ENCODE data around the gene APBB2. TPM values are rescaled to one million over a fixed set of nuclear protein-coding genes. Genes with fewer than 3 reads are reported as not detected.
A peak's percentile ranks its signal among the peaks of the same experiment; 100 is the strongest.

APBB2 gene
- total and polyA plus RNA-seq, 2 donors = 20.6 to 67.8 TPM

GRCh38 chr4:41125558-41126311, 88.6 kb downstream of the APBB2 start:
- Histone ChIP-seq H3K27ac (ENCODE audit: low read depth) (no peak overlapping the region), H3K4me1 (ENCODE audit: insufficient read depth) (peaks cover 2% of the 10 kb centered on the region), H3K4me3 (ENCODE audit: low read depth, low read length) (no peak overlapping the region), H3K36me3 (ENCODE audit: insufficient read depth) (no peaks in the 10 kb centered on the region)
- 74% methylated on average over 7 of the region's 7 CpGs for whole genome bisulfite sequencing
- DNase-seq (ENCODE audit: extremely low spot score) = no peak

- WGBS = 90% methylated on average over 3 of the region's 3 CpGs
- DNase-seq (ENCODE audit: extremely low spot score) = no peak
- H3K4me3 ChIP-seq (ENCODE audit: low read depth, low read length) = no peak overlapping the region
- H3K27ac ChIP-seq (ENCODE audit: low read depth) = no peak overlapping the region
- no peaks in the 10 kb centered on the region for H3K36me3 ChIP-seq (ENCODE audit: insufficient read depth)
- H3K4me1 ChIP-seq (ENCODE audit: insufficient read depth) = peaks cover 2% of the 10 kb centered on the region
These were observed 89.3 kb downstream of the APBB2 start for GRCh38 chr4:41124916-41125548.

GRCh38 chr4:41122775-41123174, 91.6 kb downstream of the APBB2 start:
- H3K36me3 ChIP-seq (ENCODE audit: insufficient read depth) = no peaks in the 10 kb centered on the region
- DNase-seq (ENCODE audit: extremely low spot score) = no peak
- 97% methylated on average over 7 of the region's 7 CpGs for WGBS
- H3K4me1 ChIP-seq (ENCODE audit: insufficient read depth) = peaks cover 2% of the 10 kb centered on the region
- no peak overlapping the region for H3K27ac ChIP-seq (ENCODE audit: low read depth)
- no peak overlapping the region for H3K4me3 ChIP-seq (ENCODE audit: low read depth, low read length)

GRCh38 chr4:41122309-41122708, 92.0 kb downstream of the APBB2 start:
- DNase-seq (ENCODE audit: extremely low spot score) = no peak
- no peak overlapping the region for H3K27ac ChIP-seq (ENCODE audit: low read depth)
- no peak overlapping the region for H3K4me3 ChIP-seq (ENCODE audit: low read depth, low read length)
- peaks cover 2% of the 10 kb centered on the region for H3K4me1 ChIP-seq (ENCODE audit: insufficient read depth)
- no peaks in the 10 kb centered on the region for H3K36me3 ChIP-seq (ENCODE audit: insufficient read depth)

GRCh38 chr4:41121906-41122305, 92.4 kb downstream of the APBB2 start:
- Histone ChIP-seq H3K27ac (ENCODE audit: low read depth) (no peak overlapping the region), H3K36me3 (ENCODE audit: insufficient read depth) (no peaks in the 10 kb centered on the region), H3K4me3 (ENCODE audit: low read depth, low read length) (no peak overlapping the region), H3K4me1 (ENCODE audit: insufficient read depth) (peaks cover 2% of the 10 kb centered on the region)
- WGBS = 100% methylated on average over 2 of the region's 2 CpGs
- DNase-seq (ENCODE audit: extremely low spot score) = no peak

GRCh38 chr4:41120297-41121217, 93.8 kb downstream of the APBB2 start:
- peaks cover 2% of the 10 kb centered on the region for H3K4me1 ChIP-seq (ENCODE audit: insufficient read depth)
- WGBS = 22% methylated on average over 12 of the region's 12 CpGs
- peak overlapping the region; percentile 16 for H3K27ac ChIP-seq (ENCODE audit: low read depth)
- no peaks in the 10 kb centered on the region for H3K36me3 ChIP-seq (ENCODE audit: insufficient read depth)
- no peak overlapping the region for H3K4me3 ChIP-seq (ENCODE audit: low read depth, low read length)
- DNase-seq (ENCODE audit: extremely low spot score) = no peak

- Histone ChIP-seq H3K27ac (ENCODE audit: low read depth) (peak overlapping the region; percentile 16), H3K4me3 (ENCODE audit: low read depth, low read length) (no peak overlapping the region), H3K36me3 (ENCODE audit: insufficient read depth) (no peaks in the 10 kb centered on the region), H3K4me1 (ENCODE audit: insufficient read depth) (peaks cover 2% of the 10 kb centered on the region)
- WGBS = 32% methylated on average over 5 of the region's 5 CpGs
- DNase-seq (ENCODE audit: extremely low spot score) = no peak
These were observed 94.5 kb downstream of the APBB2 start for GRCh38 chr4:41119867-41120295.

GRCh38 chr4:41111791-41112190, 102.6 kb downstream of the APBB2 start:
- Histone ChIP-seq H3K36me3 (ENCODE audit: insufficient read depth) (no peaks in the 10 kb centered on the region), H3K4me1 (ENCODE audit: insufficient read depth) (no peaks in the 10 kb centered on the region), H3K27ac (ENCODE audit: low read depth) (no peak overlapping the region), H3K4me3 (ENCODE audit: low read depth, low read length) (no peak overlapping the region)
- 86% methylated on average over 2 of the region's 2 CpGs for WGBS
- no peak for DNase-seq (ENCODE audit: extremely low spot score)

- H3K36me3 ChIP-seq (ENCODE audit: insufficient read depth) = no peaks in the 10 kb centered on the region
- WGBS = 96% methylated on average over 9 of the region's 9 CpGs
- no peak overlapping the region for H3K4me3 ChIP-seq (ENCODE audit: low read depth, low read length)
- DNase-seq (ENCODE audit: extremely low spot score) = no peak
- H3K27ac ChIP-seq (ENCODE audit: low read depth) = no peak overlapping the region
- no peaks in the 10 kb centered on the region for H3K4me1 ChIP-seq (ENCODE audit: insufficient read depth)
These were observed 104.3 kb downstream of the APBB2 start for GRCh38 chr4:41110050-41110449.

GRCh38 chr4:41108481-41108880, 105.9 kb downstream of the APBB2 start:
- H3K27ac ChIP-seq (ENCODE audit: low read depth) = no peak overlapping the region
- no peak for DNase-seq (ENCODE audit: extremely low spot score)
- WGBS = 95% methylated on average over 3 of the region's 3 CpGs
- H3K4me1 ChIP-seq (ENCODE audit: insufficient read depth) = no peaks in the 10 kb centered on the region
- H3K36me3 ChIP-seq (ENCODE audit: insufficient read depth) = no peaks in the 10 kb centered on the region
- H3K4me3 ChIP-seq (ENCODE audit: low read depth, low read length) = no peak overlapping the region

- no peak for DNase-seq (ENCODE audit: extremely low spot score)
- Histone ChIP-seq H3K4me1 (ENCODE audit: insufficient read depth) (no peaks in the 10 kb centered on the region), H3K4me3 (ENCODE audit: low read depth, low read length) (no peak overlapping the region), H3K27ac (ENCODE audit: low read depth) (no peak overlapping the region), H3K36me3 (ENCODE audit: insufficient read depth) (no peaks in the 10 kb centered on the region)
- 82% methylated on average over 7 of the region's 7 CpGs for WGBS
These were observed 107.5 kb downstream of the APBB2 start for GRCh38 chr4:41106694-41107419.

- H3K27ac ChIP-seq (ENCODE audit: low read depth) = no peak overlapping the region
- no peak for DNase-seq (ENCODE audit: extremely low spot score)
- no peaks in the 10 kb centered on the region for H3K36me3 ChIP-seq (ENCODE audit: insufficient read depth)
- no peaks in the 10 kb centered on the region for H3K4me1 ChIP-seq (ENCODE audit: insufficient read depth)
- no peak overlapping the region for H3K4me3 ChIP-seq (ENCODE audit: low read depth, low read length)
These were observed 108.3 kb downstream of the APBB2 start for GRCh38 chr4:41106081-41106480.

GRCh38 chr4:41104155-41104554, 110.2 kb downstream of the APBB2 start:
- WGBS = 27% methylated on average over 3 of the region's 3 CpGs
- Histone ChIP-seq H3K4me1 (ENCODE audit: insufficient read depth) (no peaks in the 10 kb centered on the region), H3K27ac (ENCODE audit: low read depth) (peak overlapping the region; percentile 10), H3K36me3 (ENCODE audit: insufficient read depth) (no peaks in the 10 kb centered on the region), H3K4me3 (ENCODE audit: low read depth, low read length) (no peak overlapping the region)
- no peak for DNase-seq (ENCODE audit: extremely low spot score)

Data from urinary bladder (tissue), 4 donors.